Daoy (cell line): Measurements from ENCODE around the gene MYO1B. TPM values are rescaled to one million over a fixed set of nuclear protein-coding genes. Genes with fewer than 3 reads are reported as not detected.

ENCODE experiments used
- DNase-seq: peaks from one replicate; pipeline ENCODE4 v3.0.0-alpha.2; 2015; ENCODE audit warnings: low read depth
- total RNA-seq: library from RNA; depleted of rRNA; stranded (reverse); fragments of >200 nt; shearing (Covaris generic); gene quantifications from 2 replicates; pipeline ENCODE4 v1.2.3, GENCODE V29; 2014

The MYO1B gene
- total RNA-seq, 1 experiment from 2014 or later: 104 TPM

DNA sequence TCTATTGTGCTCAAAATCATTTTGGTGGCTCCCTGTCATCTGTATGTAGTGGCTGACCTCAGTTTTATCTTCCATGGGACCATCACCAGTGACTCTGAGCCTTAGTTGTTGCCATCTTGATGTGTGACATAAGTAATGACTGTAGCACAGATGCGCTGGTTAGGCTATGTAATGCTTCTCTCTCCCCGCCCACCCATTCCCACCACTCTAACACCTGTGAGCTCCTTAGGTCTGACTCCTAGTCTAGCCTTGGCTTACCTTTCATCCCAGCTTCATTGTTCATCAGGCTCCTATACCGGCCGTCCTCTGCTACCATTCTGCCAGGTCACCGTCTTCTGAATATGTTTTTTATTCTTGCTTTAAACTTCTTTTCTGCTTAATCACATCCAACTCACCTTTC, 17.2 kb downstream of the MYO1B start:
- DNase-seq: no peak

DNA sequence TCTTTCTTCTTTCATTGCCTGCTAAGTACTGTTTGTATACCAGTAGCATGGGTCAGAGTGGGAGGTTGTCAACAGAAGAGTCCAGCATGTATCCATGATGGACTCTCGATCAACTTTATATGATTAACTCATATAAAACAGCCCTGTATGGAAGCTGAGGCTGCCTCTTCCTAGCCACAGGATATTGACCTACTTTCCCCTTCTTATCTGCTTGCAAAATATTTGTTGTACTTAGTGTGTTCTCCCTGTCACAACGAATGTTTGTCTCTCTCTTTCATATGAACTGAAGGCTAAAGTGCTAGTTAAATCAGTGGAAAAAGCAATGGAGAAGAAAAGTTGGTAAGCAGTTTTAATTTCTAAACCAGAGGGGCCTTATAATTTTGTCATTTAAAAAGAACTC, 17.8 kb downstream of the MYO1B start:
- DNase-seq: no peak

DNA sequence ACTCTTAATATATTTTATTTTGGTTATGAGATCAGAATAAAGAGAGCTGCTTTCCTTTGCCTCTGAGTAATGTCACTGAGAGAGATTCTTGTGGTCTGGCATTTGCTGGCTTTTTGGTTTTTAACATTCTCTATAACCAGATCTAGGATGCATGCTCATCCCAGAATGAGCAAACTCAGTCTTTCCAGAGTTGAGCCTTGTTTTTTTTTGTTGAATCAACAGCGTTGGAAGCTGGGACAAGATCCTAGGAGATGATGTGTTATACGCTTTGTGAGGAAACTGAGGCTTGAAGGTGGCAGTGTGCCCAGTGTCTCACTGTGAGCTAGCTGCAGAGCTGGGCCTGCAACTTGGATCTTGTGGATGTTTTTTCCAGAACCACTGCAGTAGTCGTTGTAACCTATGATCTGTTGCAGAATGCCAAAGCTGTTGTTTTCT, 19.5 kb downstream of the MYO1B start:
- peak; percentile 58 for DNase-seq

DNA sequence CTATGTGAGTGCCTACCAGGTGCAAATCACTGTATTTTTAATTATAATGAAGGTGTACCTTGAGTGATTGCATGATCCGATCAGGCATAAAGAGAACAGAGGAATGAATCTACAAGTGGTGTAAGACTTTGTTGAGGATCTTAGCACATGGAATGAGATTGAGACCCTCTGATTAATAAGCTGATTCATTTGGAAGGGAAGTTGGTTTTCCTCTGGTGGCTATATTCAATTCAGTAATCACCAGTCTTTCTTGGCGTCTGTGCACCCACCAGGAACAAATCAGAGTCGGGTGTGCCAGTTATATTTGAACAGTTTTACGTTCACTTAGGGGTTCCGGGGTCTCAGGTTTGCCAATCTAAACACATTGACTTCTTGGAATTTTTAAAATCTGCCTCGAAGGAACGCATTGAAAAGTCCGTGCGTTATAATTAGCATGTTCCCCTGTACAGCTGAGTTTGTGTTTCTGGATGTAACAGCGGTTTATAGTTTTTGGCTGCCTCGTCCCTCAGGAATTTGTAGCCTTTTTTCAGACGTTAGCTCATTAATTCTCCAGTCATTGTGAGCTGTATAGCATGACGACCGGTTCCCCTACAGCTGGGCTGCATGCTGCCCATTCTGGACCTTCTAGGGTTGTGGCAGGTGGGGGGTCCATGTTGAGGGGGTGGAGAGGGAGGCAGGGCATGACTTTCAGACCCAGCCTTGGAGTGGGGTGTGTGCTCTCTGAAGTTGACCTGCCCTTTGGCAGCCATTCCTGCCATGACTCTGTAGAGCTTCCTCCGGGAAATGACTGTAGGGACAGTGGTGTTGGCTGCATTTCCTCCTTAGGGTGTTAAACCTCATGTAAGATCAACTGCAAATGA, 20.3 kb downstream of the MYO1B start:
- DNase-seq: peak; percentile 41

DNA sequence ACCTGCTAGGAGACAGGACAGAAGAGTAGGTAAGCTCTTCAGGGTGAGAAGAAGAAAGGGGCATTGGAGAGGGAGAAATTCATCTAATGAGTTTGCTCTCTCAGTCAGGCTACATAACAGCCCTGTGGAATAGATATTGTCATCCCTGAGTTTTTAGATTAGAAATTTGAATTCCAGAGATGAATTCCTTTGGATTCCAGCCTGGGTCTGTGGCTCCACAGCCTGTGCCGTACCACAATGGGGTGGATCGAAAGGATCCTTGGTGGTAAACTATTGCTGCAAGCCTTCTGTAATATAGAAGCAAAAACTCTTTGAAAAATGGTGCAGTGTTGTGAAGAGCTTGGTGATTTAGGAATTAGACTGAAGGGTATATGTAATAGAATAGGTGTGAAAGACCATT, 21.0 kb downstream of the MYO1B start:
- DNase-seq: no peak

DNA sequence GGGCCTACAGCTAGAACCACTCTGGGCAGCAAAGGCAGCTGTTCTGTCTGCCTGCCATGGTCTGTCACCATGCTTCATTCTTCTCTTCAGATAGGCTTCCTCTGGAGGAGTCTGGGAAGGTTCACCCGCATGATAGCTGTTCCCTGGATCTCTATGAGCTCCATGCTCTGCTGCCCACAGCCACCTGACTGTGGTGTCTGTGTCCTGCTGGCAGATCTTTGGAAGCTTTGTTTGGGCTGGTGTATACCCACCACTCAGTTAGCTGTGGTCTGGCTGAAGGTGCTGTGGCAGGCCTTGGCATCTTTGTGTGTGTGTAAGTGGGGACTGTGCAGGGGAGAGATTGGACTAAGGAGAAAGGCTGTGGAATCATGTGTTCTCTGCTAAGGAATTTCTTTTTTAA, 23.4 kb downstream of the MYO1B start:
- no peak for DNase-seq

DNA sequence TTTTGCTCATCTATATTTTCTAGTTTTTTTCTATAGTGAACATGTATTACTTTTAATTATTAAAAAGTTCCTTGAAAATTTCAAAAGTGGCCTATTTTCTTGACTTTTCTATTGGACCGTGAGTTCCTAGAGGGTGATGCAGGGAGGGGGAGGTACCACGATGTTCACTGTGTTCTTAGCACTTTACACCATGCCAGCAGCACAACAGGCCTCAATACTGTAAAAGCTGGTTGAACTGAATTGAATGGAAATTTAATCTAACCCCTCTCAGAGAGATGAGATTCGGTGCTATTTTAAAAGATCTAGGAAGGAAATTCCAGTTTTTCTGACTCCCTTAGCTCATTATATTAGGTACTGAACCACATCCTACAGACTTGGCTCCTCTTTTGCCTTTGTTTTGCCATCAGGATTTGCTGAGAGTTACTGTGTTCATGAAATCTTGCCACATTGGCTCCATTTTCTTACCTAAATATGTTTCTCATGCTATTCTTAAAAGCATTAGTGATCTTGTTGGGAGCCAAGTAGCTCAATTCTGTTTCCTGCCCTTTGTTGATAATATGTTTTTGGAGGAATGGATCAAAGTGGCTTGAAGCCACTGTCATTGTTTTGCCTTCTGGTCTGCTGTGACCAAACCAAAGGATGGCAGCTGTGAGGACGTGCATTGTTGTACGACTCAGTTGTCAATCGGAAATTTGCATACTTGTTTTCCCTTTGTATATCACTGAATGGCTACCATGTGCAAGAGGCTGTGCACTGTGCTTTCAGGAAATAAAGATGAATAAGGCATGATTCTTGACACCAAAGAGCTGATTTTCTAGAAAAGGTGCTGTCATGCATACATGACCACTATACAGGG, 25.3 kb downstream of the MYO1B start:
- DNase-seq: no peak

DNA sequence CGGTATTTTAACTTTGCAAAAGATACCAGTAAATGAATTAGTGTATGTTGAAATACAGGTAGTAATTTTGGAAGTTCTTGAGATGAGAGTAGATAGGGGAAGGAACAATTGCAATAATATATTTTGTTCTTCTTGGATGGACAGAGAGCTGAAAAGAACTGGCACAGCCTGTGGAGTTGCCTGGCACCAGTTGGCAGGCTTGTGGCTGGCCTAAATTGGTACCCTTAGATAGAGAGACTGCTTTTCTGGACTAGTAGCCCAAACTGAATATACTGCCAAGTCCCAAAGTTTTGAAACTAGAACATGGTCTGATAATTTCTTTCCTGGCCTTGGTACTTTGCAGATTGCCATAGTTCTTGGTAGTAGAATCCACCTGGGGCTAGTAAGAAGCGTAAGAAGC, 26.9 kb downstream of the MYO1B start:
- DNase-seq: no peak

DNA sequence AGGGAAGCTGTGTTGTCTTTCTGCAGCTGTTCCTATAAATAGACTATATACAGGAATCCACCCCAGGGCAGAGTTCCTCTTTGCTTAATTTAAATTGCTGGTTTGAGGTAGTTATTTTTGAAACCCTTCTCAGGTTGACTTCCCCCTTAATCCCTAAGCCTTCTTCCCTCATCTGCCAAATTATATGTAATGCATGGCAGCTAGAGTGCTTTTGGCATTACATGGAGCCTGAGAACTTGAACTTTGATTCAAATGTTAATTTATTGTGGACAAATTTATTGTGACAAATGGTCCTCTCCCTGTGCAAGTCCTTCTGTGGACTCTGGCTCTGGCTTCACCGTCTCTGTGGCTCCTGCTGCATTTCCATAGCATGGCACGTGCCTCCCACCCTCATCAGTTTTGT, 29.2 kb downstream of the MYO1B start:
- no peak for DNase-seq

DNA sequence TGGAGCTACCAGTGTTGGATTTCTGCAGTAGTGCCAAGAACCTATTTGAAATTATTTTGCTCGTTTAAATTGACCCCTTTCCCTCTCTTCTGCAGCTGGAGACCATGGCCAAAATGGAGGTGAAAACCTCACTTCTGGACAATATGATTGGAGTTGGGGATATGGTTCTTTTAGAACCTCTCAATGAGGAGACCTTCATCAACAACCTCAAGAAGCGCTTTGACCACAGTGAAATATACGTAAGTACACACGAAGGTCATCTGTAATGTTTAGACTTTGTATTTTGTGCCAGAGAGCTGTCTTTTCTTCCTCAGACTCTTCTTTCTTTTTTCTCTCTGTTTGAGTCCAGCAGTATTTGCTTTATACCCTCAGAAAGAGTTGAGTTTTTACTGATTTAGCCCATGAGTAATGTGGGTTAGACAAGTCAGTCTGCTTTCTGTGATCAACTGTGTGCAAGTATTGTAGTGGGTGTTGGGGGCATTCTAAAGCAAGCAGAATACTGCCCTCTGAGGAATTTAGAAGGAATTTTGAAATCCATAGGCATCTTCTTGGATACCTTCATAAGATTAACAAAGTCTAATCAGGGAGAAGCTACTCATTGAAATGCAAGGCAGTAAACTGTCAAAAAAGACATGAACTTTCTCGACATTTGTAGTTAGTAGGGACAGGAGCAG, 31.7 kb downstream of the MYO1B start:
- no peak for DNase-seq

DNA sequence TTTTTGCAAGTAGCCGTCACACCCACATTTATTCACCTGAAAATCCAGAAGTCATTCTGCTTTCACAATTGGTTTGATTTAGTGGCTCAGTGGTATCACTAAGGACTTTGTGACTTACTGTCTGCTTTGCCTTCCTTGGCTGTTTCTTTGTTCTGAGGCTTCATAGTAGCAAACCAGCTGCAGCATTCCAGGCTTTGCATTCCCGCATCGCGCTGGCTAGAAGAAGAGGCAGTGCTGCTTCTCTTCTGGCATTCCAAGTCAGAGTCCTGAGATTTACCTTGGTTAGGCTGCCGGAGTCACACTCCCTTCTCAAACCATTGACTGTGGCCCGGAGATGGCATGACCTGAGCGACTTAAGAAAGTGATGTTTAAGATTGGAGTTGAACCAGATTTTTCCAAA, 35.1 kb downstream of the MYO1B start:
- no peak for DNase-seq

DNA sequence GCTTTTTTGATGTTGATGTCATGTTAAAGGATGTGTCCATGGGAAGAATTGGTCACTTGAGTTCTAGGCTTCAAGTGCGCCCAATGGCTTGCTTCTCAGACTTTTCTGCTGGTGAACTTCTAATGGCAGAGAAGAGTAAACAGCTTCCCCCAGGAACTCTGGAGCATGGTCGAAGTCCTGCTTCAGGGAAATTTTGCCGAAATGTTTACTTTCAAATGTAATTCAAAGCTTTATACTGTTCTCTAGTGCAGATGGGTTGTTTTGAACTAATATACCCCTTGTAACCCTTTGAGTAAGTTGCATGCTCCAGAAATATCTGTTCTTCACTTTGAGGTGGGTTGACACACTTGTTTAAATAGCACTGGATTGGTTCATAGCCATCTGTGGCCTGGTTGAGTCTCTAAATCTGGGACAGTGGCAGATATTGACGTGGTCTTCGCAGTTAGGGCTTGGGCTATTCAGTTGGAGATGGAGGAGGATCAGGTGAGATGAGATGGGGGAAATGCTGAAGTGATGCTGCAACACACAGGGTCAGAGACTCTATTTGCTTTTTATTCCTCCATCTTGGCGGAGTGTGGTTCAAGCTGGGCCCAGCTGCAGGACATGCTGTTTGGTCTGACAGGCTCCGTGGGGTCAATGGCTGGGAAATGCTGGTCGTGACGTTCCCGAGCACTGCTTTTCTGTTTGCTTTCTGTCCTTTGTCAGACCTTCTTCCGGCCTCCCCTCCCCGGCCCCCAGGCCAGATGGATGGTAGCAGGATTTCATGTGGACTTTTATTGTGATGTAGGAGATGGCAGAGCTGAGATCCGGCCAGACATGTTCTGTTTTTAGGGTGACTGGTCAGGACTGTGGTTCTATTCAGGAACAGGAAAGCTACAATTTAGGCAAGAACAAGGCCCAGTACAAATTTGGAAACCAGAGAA, 35.9 kb downstream of the MYO1B start:
- no peak for DNase-seq

DNA sequence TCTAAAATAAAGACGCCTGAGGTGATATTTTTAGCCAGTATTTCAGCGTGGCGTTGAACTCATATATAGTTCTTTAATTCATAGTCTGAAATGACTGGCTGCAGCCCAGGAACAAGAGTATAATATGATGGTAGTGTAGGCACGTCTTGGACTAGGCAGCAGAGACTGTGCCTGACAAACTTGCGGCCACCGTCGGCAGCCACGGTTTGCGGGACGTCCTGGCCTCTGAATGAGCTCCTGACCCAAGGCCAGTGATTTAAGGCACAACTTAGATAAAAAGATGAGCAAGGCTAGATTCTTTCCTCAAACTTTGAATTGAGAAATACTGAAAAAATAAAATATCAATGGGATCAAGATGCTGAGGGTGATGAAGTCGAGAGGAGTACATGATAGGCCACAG, 40.0 kb downstream of the MYO1B start:
- no peak for DNase-seq

DNA sequence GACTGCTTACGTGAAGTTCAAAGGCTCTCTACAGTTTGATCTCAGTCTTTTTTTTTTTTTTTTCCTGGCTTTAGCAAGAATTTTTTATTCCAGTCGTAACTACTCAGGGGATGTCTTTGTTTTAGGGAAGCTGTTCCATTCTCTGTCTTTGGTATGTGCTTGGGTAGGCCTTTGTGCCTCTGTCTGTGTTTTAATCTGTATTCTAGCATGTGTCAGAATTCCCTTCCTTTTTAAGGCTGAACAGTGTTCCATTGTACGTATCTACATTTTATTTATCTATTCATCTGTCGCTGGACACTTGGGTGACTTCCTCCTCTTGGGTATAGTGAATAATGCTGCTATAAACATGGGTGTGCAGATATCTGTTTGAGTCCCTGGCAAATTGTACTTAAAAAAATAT, 42.6 kb downstream of the MYO1B start:
- no peak for DNase-seq

DNA sequence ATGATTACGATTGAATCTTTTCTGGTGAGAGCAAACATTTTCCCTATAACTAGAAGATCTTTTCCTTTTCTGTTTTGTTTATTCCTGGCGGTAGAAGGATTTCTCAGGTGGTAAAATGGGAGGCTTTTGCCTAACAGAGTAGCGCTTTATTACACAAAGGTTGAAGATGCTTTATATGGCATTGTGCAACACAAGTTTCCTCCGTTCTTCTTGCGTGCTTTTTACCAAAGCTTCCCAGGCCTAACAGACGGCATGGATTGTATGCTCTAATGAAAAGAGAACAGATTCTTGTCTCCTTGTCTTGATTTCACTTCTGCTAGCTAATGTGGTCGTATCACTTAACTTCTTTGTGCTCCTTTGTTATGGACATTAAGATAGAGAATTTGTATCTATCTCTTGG, 43.8 kb downstream of the MYO1B start:
- DNase-seq: no peak

DNA sequence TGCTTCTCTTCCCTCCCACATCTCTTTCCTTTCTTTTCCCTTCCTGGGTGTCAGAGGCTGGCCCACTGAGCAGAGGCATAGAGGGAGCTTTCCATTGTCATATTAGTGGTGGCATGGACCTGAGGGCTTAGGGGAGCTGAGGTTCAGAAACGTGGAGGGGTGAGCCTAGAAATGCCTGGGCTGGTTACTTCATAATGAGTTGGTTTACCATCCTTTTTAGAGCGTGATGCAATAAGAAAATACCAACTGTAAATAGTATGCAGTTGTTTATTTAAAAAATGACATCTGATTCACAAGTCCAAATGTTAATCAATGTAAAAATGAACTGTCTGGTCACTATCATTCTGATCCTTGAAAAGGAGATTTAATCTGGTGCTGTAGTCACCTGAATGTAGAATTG, 46.3 kb downstream of the MYO1B start:
- DNase-seq: no peak

DNA sequence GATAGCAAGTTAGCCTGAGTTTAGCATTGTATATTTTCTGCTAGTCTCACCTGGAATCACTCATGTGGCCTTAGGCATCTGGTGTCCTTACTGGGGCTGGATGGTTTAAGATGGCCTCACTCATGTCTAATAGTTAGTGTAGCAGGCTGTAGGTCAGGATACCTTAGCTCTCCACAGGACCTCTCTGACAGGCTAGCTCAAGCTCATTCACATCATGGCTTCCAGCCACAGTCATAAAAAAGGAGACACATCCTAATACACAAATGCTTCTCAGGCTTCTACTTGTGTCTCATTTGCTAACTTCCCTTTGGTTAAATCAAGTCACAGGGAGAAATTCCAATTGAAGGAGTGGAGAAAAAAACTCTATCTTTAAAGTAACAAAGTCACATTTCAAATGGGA, 47.7 kb downstream of the MYO1B start:
- DNase-seq: no peak

DNA sequence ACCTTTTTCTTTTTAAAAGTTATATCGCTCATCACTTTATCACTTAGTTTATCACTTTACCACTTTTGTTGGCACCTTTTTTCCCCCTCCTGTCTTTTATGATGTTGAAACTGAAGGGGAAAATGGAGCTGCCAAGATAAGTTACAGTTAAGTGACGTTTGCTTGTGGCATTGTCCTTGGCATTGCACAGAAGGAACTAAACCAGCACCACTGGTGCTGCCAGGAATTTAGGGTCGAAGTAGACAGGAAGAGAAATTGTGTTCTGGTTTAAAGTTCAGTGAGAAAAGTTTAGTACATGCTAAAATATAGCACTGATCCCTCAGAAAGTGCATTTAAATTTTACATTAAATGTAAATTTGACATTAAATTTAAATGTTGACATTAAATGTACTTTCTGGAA, 49.9 kb downstream of the MYO1B start:
- no peak for DNase-seq

DNA sequence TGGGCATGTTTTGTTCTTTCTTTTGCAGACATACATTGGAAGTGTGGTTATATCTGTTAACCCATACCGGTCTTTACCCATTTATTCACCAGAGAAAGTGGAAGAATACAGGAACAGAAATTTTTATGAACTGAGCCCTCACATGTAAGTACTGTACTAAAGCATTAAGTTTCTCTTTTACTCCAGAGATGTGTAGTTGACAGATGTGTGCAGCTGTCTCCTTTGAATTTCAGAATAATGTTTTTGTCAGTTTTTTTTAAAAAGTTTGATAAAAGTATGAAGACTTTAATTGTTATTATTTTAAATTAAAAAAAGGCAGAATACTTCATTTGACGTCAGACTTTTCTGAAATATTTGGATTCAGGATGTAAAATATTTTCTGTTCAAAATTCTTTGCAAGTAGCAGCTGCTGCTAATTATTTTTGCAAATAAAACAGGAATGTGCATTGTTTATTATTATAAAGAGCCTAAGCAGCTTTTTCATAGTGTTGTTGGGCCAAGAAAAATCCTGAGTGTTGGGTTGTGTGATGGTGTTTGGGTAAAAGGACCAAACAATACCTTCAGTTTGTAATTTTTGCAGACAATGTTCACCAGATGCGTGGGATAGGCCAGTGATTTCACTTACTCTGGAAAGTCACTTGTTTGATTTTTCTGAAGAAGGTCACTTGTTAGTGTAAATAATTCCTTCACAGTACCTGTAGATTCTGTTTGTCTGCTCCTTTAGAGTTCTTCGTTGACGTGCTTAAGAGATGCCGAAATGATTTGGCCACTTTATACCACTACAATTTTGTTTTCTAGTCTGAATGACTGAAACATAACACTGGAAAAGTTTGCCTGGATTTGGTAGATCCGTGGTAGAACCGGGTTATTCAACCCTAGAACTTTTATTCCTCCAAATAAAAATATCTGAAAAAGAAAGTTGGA, 51.1 kb downstream of the MYO1B start:
- DNase-seq: no peak

DNA sequence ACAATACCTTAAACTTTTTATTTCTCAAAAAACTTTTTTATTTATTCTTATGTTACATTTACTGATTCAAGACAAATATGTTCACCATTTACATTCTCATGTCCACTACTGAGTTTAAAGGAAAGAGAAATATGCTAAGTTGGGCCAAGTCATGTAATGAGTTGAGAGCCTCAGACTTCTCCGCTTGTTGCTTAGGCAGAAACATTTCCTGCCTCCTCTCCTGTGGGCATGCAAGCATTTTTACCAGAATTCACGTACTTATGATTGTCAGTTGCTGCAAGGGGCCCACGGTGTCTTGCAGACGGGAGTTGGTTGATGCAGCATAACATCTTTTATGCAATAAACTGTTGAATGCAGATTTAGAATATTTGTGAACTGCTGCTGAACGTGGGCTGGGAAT, 51.8 kb downstream of the MYO1B start:
- DNase-seq: no peak
